ENCODE measurements around the gene ARL8A.

- TF ChIP-seq POLR2AphosphoS5 (IDR thresholded peaks at IDR 0.05; ENCODE audit: low read depth, low read length) (no peak), SP1 (IDR thresholded peaks at IDR 0.05; ENCODE audit: low read depth) (no peak), ATF3 (IDR thresholded peaks at IDR 0.05) (no peak), CTCF (IDR thresholded peaks at IDR 0.05 in 2 of 3, conservative IDR thresholded peaks at IDR 0.05 in 1 of 3; ENCODE audit: borderline replicate concordance in 1 of 3, insufficient read depth in 1 of 3, low read depth in 2 of 3, low read length in 2 of 3) (no peak), SRF (IDR thresholded peaks at IDR 0.05; ENCODE audit: low read depth) (no peak), POLR2A (IDR thresholded peaks at IDR 0.05; ENCODE audit: borderline replicate concordance, extremely low read depth, insufficient read depth, insufficient read length) (no peak), ELF1 (IDR thresholded peaks at IDR 0.05; ENCODE audit: borderline replicate concordance, low read depth) (no peak)
Observed at GRCh38 chr1:202145068-202145743, 669 bp upstream of the ARL8A start.
